Peyer's patch (tissue), 4 donors: ENCODE measurements around the gene KIAA1671. TPM values are rescaled to one million over a fixed set of nuclear protein-coding genes. Genes with fewer than 3 reads are reported as not detected.

ENCODE experiments used
- DNase-seq, 3 donors: peaks; one replicate each; pipeline ENCODE4 v3.0.0-alpha.2; 2017 to 2019
- H3K27ac ChIP-seq, 4 donors: fragments of 200-600 bp; sonication (generic); one replicate each; pipeline ENCODE4 v1.5.1; 2016 to 2019
- H3K27me3 ChIP-seq, 2 donors: fragments of 200-600 bp; sonication (generic); one replicate each; pipeline ENCODE4 v1.5.1; 2019
- H3K36me3 ChIP-seq, 3 donors: fragments of 200-600 bp; sonication (generic); one replicate each; pipeline ENCODE4 v1.5.1; 2016 to 2019
- H3K4me1 ChIP-seq, 4 donors: fragments of 200-600 bp; sonication (generic); one replicate each; pipeline ENCODE4 v1.5.1; 2016 to 2019
- H3K4me3 ChIP-seq, 4 donors: fragments of 200-600 bp; sonication (generic); 1 replicate in 3 of 4; 2 replicates in 1 of 4; pipeline ENCODE4 v1.5.1; 2016 to 2019; ENCODE audit warnings: mild to moderate bottlenecking in 1 of 4
- H3K9me3 ChIP-seq, 4 donors: fragments of 200-600 bp; sonication (generic); one replicate each; pipeline ENCODE4 v1.5.1; 2016 to 2019; ENCODE audit warnings: mild to moderate bottlenecking in 1 of 4
- CTCF ChIP-seq, 6 experiments: fragments of 450-650 bp in 4 of 6; fragments of 200-600 bp in 2 of 6; sonication (generic) in 1 of 6; IDR thresholded peaks; one replicate each; pipeline ENCODE4 v1.5.1; 2017 to 2019; ENCODE audit warnings: antibody characterized with exemption in 6 of 6, mild to moderate bottlenecking in 3 of 6, moderate library complexity in 1 of 6
- POLR2A ChIP-seq, 2 donors: fragments of 450-650 bp; IDR thresholded peaks; one replicate each; pipeline ENCODE4 v1.5.1; 2017; ENCODE audit warnings: antibody characterized with exemption in 2 of 2, mild to moderate bottlenecking in 2 of 2, moderate library complexity in 2 of 2
- total RNA-seq, 4 donors: library from RNA; depleted of rRNA; stranded (reverse); fragments of >200 nt; gene quantifications; one replicate each; pipeline ENCODE4 v1.1.0, GENCODE V29; 2016

KIAA1671 gene
- total RNA-seq, 4 donors from 2014 or later = 41.3 to 149 (median 113) TPM

- Histone ChIP-seq H3K36me3 (no peaks in the 10 kb centered on the region), H3K27me3 (no peaks in the 10 kb centered on the region), H3K9me3 (no peaks in the 10 kb centered on the region), H3K4me3 (no peak overlapping the region), H3K27ac (no peak overlapping the region), H3K4me1 (no peaks in the 10 kb centered on the region)
- TF ChIP-seq POLR2A (IDR thresholded peaks at IDR 0.05) (no peak), CTCF (IDR thresholded peaks at IDR 0.05) (no peak)
- DNase-seq = no peak
Measured at GRCh38 chr22:25207553-25208157, 255.1 kb downstream of the KIAA1671 start.

- Histone ChIP-seq H3K9me3 (no peaks in the 10 kb centered on the region), H3K4me1 (no peaks in the 10 kb centered on the region), H3K27ac (no peak overlapping the region), H3K36me3 (no peaks in the 10 kb centered on the region), H3K27me3 (no peaks in the 10 kb centered on the region), H3K4me3 (no peak overlapping the region)
- no peak for TF ChIP-seq CTCF (IDR thresholded peaks at IDR 0.05)
- no peak for TF ChIP-seq POLR2A (IDR thresholded peaks at IDR 0.05)
- peak in 1 of 3 donors; percentile 12 for DNase-seq
Measured at GRCh38 chr22:25208328-25208727, 255.8 kb downstream of the KIAA1671 start.

GRCh38 chr22:25208743-25209505, 256.4 kb downstream of the KIAA1671 start:
- H3K9me3 ChIP-seq = no peaks in the 10 kb centered on the region
- no peaks in the 10 kb centered on the region for H3K36me3 ChIP-seq
- H3K4me3 ChIP-seq = no peak overlapping the region
- peak in 1 of 3 donors; percentile 10 for DNase-seq
- H3K4me1 ChIP-seq = no peaks in the 10 kb centered on the region
- H3K27me3 ChIP-seq = no peaks in the 10 kb centered on the region
- no peak overlapping the region for H3K27ac ChIP-seq
- TF ChIP-seq POLR2A (IDR thresholded peaks at IDR 0.05) = no peak
- no peak for TF ChIP-seq CTCF (IDR thresholded peaks at IDR 0.05)

GRCh38 chr22:25210793-25211192, 258.3 kb downstream of the KIAA1671 start:
- Histone ChIP-seq H3K4me3 (no peak overlapping the region), H3K4me1 (no peaks in the 10 kb centered on the region), H3K27me3 (no peaks in the 10 kb centered on the region), H3K27ac (no peak overlapping the region), H3K36me3 (no peaks in the 10 kb centered on the region), H3K9me3 (no peaks in the 10 kb centered on the region)
- TF ChIP-seq CTCF (IDR thresholded peaks at IDR 0.05) (no peak), POLR2A (IDR thresholded peaks at IDR 0.05) (no peak)
- no peak for DNase-seq

GRCh38 chr22:25212337-25212736, 259.8 kb downstream of the KIAA1671 start:
- Histone ChIP-seq H3K4me3 (no peak overlapping the region), H3K36me3 (no peaks in the 10 kb centered on the region), H3K9me3 (no peaks in the 10 kb centered on the region), H3K27ac (no peak overlapping the region), H3K4me1 (no peaks in the 10 kb centered on the region), H3K27me3 (no peaks in the 10 kb centered on the region)
- no peak for TF ChIP-seq CTCF (IDR thresholded peaks at IDR 0.05)
- TF ChIP-seq POLR2A (IDR thresholded peaks at IDR 0.05) = no peak
- no peak for DNase-seq
